ENCODE data around the gene MOCOS. TPM values are rescaled to one million over a fixed set of nuclear protein-coding genes. Genes with fewer than 3 reads are reported as not detected.

Gene MOCOS
- total and polyA plus RNA-seq, 8 donors = 0.45 to 4.6 (median 2.7) TPM

DNA sequence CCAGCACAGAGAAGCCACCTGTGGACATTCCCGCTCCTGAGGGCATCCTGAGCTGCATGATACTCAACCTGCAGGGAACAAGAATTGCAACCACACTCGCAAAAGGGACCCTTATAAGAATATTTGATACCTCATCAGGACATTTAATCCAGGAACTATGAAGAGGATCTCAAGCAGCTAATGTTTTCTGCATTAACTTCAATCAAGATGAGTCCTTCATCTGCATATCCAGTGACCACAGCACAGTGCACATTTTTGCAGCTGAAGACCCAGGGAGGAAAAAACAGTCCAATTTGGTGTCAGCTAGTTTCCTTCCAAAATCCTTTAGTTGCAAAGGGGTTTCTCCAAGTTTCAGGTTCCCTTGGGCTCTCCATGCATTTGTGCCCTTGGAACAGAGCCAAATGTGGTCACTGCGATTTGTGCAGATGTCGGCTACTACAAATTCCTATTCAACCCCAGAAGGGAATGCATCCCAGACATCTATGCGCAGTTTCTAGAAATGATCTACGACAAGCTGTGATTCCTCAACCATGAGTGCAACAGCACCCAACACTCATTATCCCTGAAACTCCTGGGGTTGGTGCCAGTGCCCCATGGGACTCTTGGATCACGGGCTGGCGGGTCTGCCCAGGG is 86.9 kb downstream of the MOCOS start:
- H3K36me3 ChIP-seq = no peaks in the 10 kb centered on the region
- no peaks in the 10 kb centered on the region for H3K4me1 ChIP-seq
- no peaks in the 10 kb centered on the region for H3K27me3 ChIP-seq
- WGBS, 5 donors = 84 to 95% (median 92%) methylated on average over 8 of the region's 8 CpGs
- intact Hi-C loops (cut with DNase I; ENCODE audit: low total_unique reads) = no loop called here
- H3K4me3 ChIP-seq = no peak overlapping the region
- no peak overlapping the region for H3K27ac ChIP-seq
- TF ChIP-seq, protein P1, sequence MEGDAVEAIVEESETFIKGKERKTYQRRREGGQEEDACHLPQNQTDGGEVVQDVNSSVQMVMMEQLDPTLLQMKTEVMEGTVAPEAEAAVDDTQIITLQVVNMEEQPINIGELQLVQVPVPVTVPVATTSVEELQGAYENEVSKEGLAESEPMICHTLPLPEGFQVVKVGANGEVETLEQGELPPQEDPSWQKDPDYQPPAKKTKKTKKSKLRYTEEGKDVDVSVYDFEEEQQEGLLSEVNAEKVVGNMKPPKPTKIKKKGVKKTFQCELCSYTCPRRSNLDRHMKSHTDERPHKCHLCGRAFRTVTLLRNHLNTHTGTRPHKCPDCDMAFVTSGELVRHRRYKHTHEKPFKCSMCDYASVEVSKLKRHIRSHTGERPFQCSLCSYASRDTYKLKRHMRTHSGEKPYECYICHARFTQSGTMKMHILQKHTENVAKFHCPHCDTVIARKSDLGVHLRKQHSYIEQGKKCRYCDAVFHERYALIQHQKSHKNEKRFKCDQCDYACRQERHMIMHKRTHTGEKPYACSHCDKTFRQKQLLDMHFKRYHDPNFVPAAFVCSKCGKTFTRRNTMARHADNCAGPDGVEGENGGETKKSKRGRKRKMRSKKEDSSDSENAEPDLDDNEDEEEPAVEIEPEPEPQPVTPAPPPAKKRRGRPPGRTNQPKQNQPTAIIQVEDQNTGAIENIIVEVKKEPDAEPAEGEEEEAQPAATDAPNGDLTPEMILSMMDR (IDR thresholded peaks at IDR 0.05) = no peak
- no peak for TF ChIP-seq POLR2A (IDR thresholded peaks at IDR 0.05)
- no peak for TF ChIP-seq EP300 (IDR thresholded peaks at IDR 0.05)
- TF ChIP-seq POLR2AphosphoS5 (IDR thresholded peaks at IDR 0.05) = no peak
- H3K9me3 ChIP-seq = no peaks in the 10 kb centered on the region
- DNase-seq = no peak

DNA sequence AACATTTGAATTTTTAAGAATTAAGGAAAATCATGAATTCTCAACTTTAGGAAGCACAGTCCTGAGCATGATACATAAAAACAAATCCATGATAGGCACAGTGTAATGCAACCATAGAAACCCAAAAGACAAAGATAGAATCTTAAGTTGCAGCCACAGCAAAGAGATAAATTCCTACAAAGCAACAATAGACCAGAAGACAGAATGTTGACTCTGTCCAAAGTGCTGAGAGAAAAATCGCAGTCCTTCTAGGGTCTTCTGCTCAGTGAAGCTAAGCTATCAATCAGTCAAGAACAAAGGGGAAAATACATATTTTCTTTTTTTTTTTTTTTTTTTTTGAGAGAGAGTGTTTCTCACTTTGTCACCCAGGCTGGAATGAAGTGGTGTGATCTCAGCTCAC is 88.3 kb downstream of the MOCOS start:
- Histone ChIP-seq H3K4me3 (no peak overlapping the region), H3K27ac (no peak overlapping the region), H3K4me1 (no peaks in the 10 kb centered on the region), H3K27me3 (no peaks in the 10 kb centered on the region), H3K36me3 (no peaks in the 10 kb centered on the region), H3K9me3 (no peaks in the 10 kb centered on the region)
- intact Hi-C loops (cut with DNase I; ENCODE audit: low total_unique reads) = no loop called here
- DNase-seq = no peak
- TF ChIP-seq, protein P1 (IDR thresholded peaks at IDR 0.05) = no peak
- TF ChIP-seq POLR2AphosphoS5 (IDR thresholded peaks at IDR 0.05) (no peak), EP300 (IDR thresholded peaks at IDR 0.05) (no peak), POLR2A (IDR thresholded peaks at IDR 0.05) (no peak)
- WGBS, 5 donors = 67 to 91% (median 82%) methylated on average over 1 of the region's 1 CpG

DNA sequence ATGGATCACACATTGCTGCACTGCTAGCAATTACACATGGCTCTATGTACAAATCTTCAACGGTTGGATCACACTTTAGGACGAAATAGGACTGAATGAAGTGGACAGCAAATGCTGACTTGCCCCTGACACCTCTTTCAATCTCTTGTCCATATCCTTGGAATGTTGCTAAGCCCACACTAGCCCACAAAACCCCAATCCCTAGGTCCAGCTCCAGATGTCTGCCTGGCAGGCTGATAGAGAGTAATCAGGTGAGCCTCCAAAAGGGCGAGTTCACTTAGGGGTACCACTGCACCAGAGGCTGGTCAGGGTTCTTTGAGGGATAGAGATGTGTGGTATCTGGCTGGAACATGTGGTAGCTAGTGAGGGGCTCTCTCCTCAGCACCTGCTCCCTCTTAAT is 91.7 kb downstream of the MOCOS start:
- no peak for TF ChIP-seq POLR2AphosphoS5 (IDR thresholded peaks at IDR 0.05)
- TF ChIP-seq, protein P1 (IDR thresholded peaks at IDR 0.05) = no peak
- no peak for TF ChIP-seq EP300 (IDR thresholded peaks at IDR 0.05)
- no peak for TF ChIP-seq POLR2A (IDR thresholded peaks at IDR 0.05)
- 56 to 75% (median 65%) methylated on average over 3 of the region's 3 CpGs for WGBS, 5 donors
- no peak overlapping the region for H3K27ac ChIP-seq
- no peaks in the 10 kb centered on the region for H3K9me3 ChIP-seq
- DNase-seq = no peak
- no peak overlapping the region for H3K4me3 ChIP-seq
- no peaks in the 10 kb centered on the region for H3K4me1 ChIP-seq
- H3K36me3 ChIP-seq = no peaks in the 10 kb centered on the region
- intact Hi-C loops (cut with DNase I; ENCODE audit: low total_unique reads) = no loop called here
- H3K27me3 ChIP-seq = peaks cover 0 to 11% (median 3%) of the 10 kb centered on the region in 3 donors

DNA sequence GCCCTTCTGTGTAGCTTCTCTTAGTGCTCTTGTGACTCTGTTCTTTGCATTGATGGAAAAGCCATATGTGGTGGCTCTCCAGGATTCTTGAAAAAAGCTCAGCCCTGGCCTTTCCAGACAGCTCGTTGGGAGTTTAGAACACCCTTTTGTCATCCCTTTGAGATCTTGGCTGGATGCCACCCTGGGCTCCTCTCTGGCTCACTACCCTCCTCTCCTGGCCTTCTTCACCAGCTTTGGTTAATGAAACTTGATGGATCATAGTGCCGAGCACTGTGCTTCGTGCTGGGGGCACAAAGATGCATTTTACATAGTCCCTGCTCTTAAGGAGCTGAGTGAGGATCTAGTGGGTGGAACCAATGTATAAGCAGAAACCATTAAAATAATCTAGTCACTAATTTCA is 94.6 kb downstream of the MOCOS start:
- no peaks in the 10 kb centered on the region for H3K36me3 ChIP-seq
- no peaks in the 10 kb centered on the region for H3K4me1 ChIP-seq
- TF ChIP-seq EP300 (IDR thresholded peaks at IDR 0.05) (no peak), POLR2A (IDR thresholded peaks at IDR 0.05) (no peak), POLR2AphosphoS5 (IDR thresholded peaks at IDR 0.05) (no peak)
- TF ChIP-seq, protein P1 (IDR thresholded peaks at IDR 0.05) = no peak
- H3K4me3 ChIP-seq = no peak overlapping the region
- H3K9me3 ChIP-seq = no peaks in the 10 kb centered on the region
- peaks cover 0 to 14% (median 3%) of the 10 kb centered on the region in 3 donors for H3K27me3 ChIP-seq
- H3K27ac ChIP-seq = no peak overlapping the region
- intact Hi-C loops (cut with DNase I; ENCODE audit: low total_unique reads) = loop anchor here (5.0 kb wide), 2 partner anchors 190 to 530 kb away; no protein-coding TSS in a partner anchor
- DNase-seq = no peak
- WGBS, 5 donors = 21 to 62% (median 48%) methylated on average over 3 of the region's 3 CpGs
